Trophoblast cell (in vitro differentiated cells and primary cell): ENCODE data around the gene GPSM1.
"Not testable (repeated sequence)": the region's sequence is repeated elsewhere in the genome, so short reads cannot be mapped to it uniquely, and the experiment has no call there.

Source experiments
- DNase-seq, 2 donors: peaks; one replicate each; pipeline ENCODE4 v3.0.0-alpha.2; 2016
- H2AFZ ChIP-seq: 2 replicates; pipeline ENCODE4 v1.6.1; 2013; ENCODE audit warnings: low read length, moderate library complexity, mild to moderate bottlenecking; ENCODE audit not compliant: insufficient read depth, poor library complexity
- H2AK5ac ChIP-seq: 2 replicates; pipeline ENCODE4 v1.6.1; 2013; ENCODE audit warnings: mild to moderate bottlenecking, low read length
- H2BK120ac ChIP-seq: 2 replicates; pipeline ENCODE4 v1.6.1; 2013; ENCODE audit warnings: low read length, mild to moderate bottlenecking, moderate library complexity; ENCODE audit not compliant: insufficient read depth, poor library complexity
- H2BK12ac ChIP-seq: 2 replicates; pipeline ENCODE4 v1.6.1; 2013; ENCODE audit warnings: mild to moderate bottlenecking, low read length, moderate library complexity
- H2BK5ac ChIP-seq: 2 replicates; pipeline ENCODE4 v1.6.1; 2013; ENCODE audit warnings: low read length, low read depth, moderate library complexity, mild to moderate bottlenecking; ENCODE audit not compliant: poor library complexity
- H3K14ac ChIP-seq: 2 replicates; pipeline ENCODE4 v1.6.1; 2013; ENCODE audit warnings: mild to moderate bottlenecking, low read length
- H3K18ac ChIP-seq: 2 replicates; pipeline ENCODE4 v1.6.1; 2013; ENCODE audit warnings: mild to moderate bottlenecking, low read length
- H3K23ac ChIP-seq: 2 replicates; pipeline ENCODE4 v1.6.1; 2013; ENCODE audit warnings: low read length
- H3K27ac ChIP-seq: 2 replicates; pipeline ENCODE4 v1.5.1; 2013; ENCODE audit warnings: low read depth, mild to moderate bottlenecking, inconsistent platforms, low read length, moderate library complexity
- H3K27me3 ChIP-seq: 2 replicates; pipeline ENCODE4 v1.6.1; 2013; ENCODE audit warnings: inconsistent platforms, mild to moderate bottlenecking, low read length, moderate library complexity; ENCODE audit not compliant: insufficient read depth
- H3K36me3 ChIP-seq, 2 experiments: 1 replicate in 1 of 2; 2 replicates in 1 of 2; pipeline ENCODE4 v1.6.1; 2013; ENCODE audit warnings: low read length in 2 of 2, mild to moderate bottlenecking in 2 of 2, moderate library complexity in 1 of 2; ENCODE audit not compliant: insufficient read depth in 2 of 2, control insufficient read depth in 1 of 2
- H3K4ac ChIP-seq: 2 replicates; pipeline ENCODE4 v1.6.1; 2013; ENCODE audit warnings: low read depth, mild to moderate bottlenecking, low read length, moderate library complexity
- H3K4me1 ChIP-seq, 2 experiments: 1 replicate in 1 of 2; 2 replicates in 1 of 2; pipeline ENCODE4 v1.6.1; 2013; ENCODE audit warnings: low read length in 2 of 2, mild to moderate bottlenecking in 2 of 2, moderate library complexity in 1 of 2; ENCODE audit not compliant: insufficient read depth in 2 of 2, control insufficient read depth in 1 of 2
- H3K4me2 ChIP-seq: 2 replicates; pipeline ENCODE4 v1.6.1; 2013; ENCODE audit warnings: inconsistent platforms, mild to moderate bottlenecking, low read length, moderate library complexity
- H3K4me3 ChIP-seq: 2 replicates; pipeline ENCODE4 v1.5.1; 2013; ENCODE audit warnings: mild to moderate bottlenecking, low read depth, low read length, inconsistent platforms
- H3K79me1 ChIP-seq: one replicate; pipeline ENCODE4 v1.6.1; 2013; ENCODE audit warnings: low read length
- H3K79me2 ChIP-seq: 2 replicates; pipeline ENCODE4 v1.6.1; 2013; ENCODE audit warnings: low read length, mild to moderate bottlenecking; ENCODE audit not compliant: control insufficient read depth, insufficient read depth, poor library complexity
- H3K9ac ChIP-seq: 2 replicates; pipeline ENCODE4 v1.6.1; 2013; ENCODE audit warnings: mild to moderate bottlenecking, low read length
- H3K9me3 ChIP-seq: 2 replicates; pipeline ENCODE4 v1.6.1; 2013; ENCODE audit warnings: low read depth, mild to moderate bottlenecking, control low read depth, inconsistent platforms, low read length; ENCODE audit not compliant: insufficient read depth
- H4K12ac ChIP-seq: 2 replicates; pipeline ENCODE4 v1.6.1; 2013; ENCODE audit warnings: low read depth, mild to moderate bottlenecking, low read length, moderate library complexity
- H4K8ac ChIP-seq: 2 replicates; pipeline ENCODE4 v1.6.1; 2013; ENCODE audit warnings: low read depth, mild to moderate bottlenecking, low read length, moderate library complexity
- H4K91ac ChIP-seq: one replicate; pipeline ENCODE4 v1.6.1; 2013; ENCODE audit warnings: low read depth, mild to moderate bottlenecking, low read length, moderate library complexity
- WGBS: extraction: QIAGEN DNeasy Blood & Tissue Kit; methylation state at CpG from one replicate; pipeline ENCODE4 v1.1.7; 2013; ENCODE audit warnings: missing lambda C conversion rate; ENCODE audit not compliant: insufficient read length, insufficient coverage; ENCODE audit errors: extremely low coverage; 5-methylcytosine and 5-hydroxymethylcytosine counted together

Gene GPSM1

DNA sequence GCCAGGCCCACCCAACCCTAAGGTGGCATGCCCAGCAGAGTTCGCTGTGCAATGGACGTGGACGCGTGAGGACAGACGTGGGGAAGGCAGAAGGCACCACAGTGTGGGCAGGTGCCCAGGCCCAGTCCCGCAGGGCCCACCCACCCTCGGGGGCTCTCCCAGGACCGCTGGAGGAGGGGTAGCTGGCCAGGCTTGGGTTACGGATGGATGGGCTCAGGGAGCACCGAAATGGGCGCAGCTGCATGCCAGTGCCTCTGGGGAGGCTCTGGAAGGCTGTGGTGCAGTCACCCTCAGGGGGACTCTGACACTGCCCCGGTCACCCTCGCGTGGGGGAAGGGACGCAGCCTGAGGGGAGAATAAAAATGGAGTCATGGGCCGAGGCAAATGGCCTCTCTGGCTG lies 9.6 kb upstream of the GPSM1 start:
- no peak overlapping the region for H2AFZ ChIP-seq
- no peak overlapping the region for H2BK5ac ChIP-seq
- H3K27ac ChIP-seq, result no peak overlapping the region
- WGBS, result no CpG with 5 or more reads among the region's 16 CpGs
- no peaks in the 10 kb centered on the region for H3K79me2 ChIP-seq
- no peak overlapping the region for H4K8ac ChIP-seq
- peaks cover 1% of the 10 kb centered on the region for H3K79me1 ChIP-seq
- H3K4me1 ChIP-seq, result no peaks in the 10 kb centered on the region
- H2BK12ac ChIP-seq, result no peak overlapping the region
- H3K4ac ChIP-seq, result no peak overlapping the region
- DNase-seq, result no peak
- no peak overlapping the region for H3K14ac ChIP-seq
- H2AK5ac ChIP-seq, result no peak overlapping the region
- H3K4me3 ChIP-seq, result no peak overlapping the region
- no peak overlapping the region for H3K4me2 ChIP-seq
- H4K91ac ChIP-seq, result no peak overlapping the region
- peaks cover 16% of the 10 kb centered on the region for H3K9me3 ChIP-seq
- no peak overlapping the region for H3K23ac ChIP-seq
- no peak overlapping the region for H3K18ac ChIP-seq
- H2BK120ac ChIP-seq, result no peak overlapping the region
- H3K27me3 ChIP-seq, result no peaks in the 10 kb centered on the region
- no peak overlapping the region for H3K9ac ChIP-seq
- no peak overlapping the region for H4K12ac ChIP-seq
- no peaks in the 10 kb centered on the region for H3K36me3 ChIP-seq

DNA sequence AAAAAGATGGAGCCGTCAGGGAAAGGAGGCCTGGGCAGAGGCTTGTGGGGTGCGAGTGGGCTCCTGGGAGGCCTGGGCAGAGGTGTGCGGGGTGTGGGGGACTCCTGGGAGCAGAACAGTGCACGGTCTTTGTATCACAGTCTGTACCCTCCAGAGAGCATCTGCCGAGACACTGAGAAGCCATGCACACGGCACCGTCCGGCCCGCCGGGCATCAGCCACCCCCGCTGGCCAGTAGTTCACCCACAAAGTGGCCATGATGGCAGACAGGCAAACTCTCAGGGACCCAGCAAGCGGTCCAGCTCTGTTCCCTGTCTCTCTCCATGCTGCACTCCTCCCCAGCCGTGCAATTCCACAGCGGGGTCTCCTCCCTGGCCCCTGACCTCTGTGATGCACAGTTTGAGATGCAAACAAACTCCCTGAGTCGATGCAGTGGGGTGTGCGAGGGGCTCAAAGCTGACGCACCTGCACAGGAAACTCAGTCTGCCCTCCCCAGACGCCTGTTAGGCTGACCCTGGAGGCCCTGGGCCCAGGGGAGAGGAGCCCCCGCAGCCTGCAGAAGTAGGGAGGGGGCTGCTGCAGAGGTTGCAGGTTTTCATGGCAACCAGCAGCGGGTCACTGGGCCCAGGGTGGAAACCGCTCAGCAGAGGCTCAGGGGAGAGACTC lies 9.1 kb upstream of the GPSM1 start:
- no peak overlapping the region for H4K12ac ChIP-seq
- no peaks in the 10 kb centered on the region for H3K79me2 ChIP-seq
- no peak overlapping the region for H3K18ac ChIP-seq
- no peak overlapping the region for H2AK5ac ChIP-seq
- H3K23ac ChIP-seq, result no peak overlapping the region
- peaks cover 1% of the 10 kb centered on the region for H3K79me1 ChIP-seq
- H3K9me3 ChIP-seq, result peaks cover 16% of the 10 kb centered on the region
- H3K14ac ChIP-seq, result no peak overlapping the region
- H4K91ac ChIP-seq, result no peak overlapping the region
- no CpG with 5 or more reads among the region's 21 CpGs for WGBS
- H3K4me2 ChIP-seq, result no peak overlapping the region
- H4K8ac ChIP-seq, result no peak overlapping the region
- no peak overlapping the region for H2BK120ac ChIP-seq
- no peak overlapping the region for H3K27ac ChIP-seq
- H3K27me3 ChIP-seq, result no peaks in the 10 kb centered on the region
- no peak overlapping the region for H3K9ac ChIP-seq
- H3K4ac ChIP-seq, result no peak overlapping the region
- no peak overlapping the region for H2AFZ ChIP-seq
- H2BK5ac ChIP-seq, result no peak overlapping the region
- no peaks in the 10 kb centered on the region for H3K36me3 ChIP-seq
- no peak overlapping the region for H2BK12ac ChIP-seq
- DNase-seq, result no peak
- no peaks in the 10 kb centered on the region for H3K4me1 ChIP-seq
- H3K4me3 ChIP-seq, result no peak overlapping the region

DNA sequence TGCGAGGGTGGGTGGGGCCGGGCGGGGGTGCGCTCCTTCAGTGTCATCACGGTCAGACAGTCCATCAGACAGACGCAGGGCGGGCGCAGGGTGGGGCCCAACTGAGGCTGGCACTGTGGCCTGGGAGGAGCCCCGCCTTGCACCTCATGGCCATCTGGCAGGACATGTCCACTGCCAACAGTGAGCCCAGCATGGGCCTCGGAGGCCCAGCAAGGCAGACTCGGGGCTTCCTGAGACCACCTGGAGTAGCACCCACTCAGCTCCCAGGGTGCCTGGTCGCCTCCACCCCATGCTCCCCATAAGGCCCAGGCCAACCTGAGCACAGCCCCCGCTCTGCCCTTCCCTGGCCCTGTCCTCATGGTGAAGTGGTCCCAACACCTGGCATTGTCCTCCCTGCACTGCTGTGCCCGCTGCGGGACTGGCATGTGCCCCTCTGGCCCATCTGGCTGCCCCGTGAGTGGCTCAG lies 8.5 kb upstream of the GPSM1 start:
- H3K4me3 ChIP-seq, result no peak overlapping the region
- peaks cover 1% of the 10 kb centered on the region for H3K79me1 ChIP-seq
- H3K14ac ChIP-seq, result no peak overlapping the region
- no peak overlapping the region for H4K12ac ChIP-seq
- peaks cover 16% of the 10 kb centered on the region for H3K9me3 ChIP-seq
- whole genome bisulfite sequencing, result no CpG with 5 or more reads among the region's 16 CpGs
- H3K27ac ChIP-seq, result no peak overlapping the region
- no peak overlapping the region for H3K4me2 ChIP-seq
- H3K4ac ChIP-seq, result no peak overlapping the region
- no peak overlapping the region for H2BK12ac ChIP-seq
- H3K27me3 ChIP-seq, result no peaks in the 10 kb centered on the region
- no peak overlapping the region for H2BK120ac ChIP-seq
- H3K79me2 ChIP-seq, result no peaks in the 10 kb centered on the region
- H2AFZ ChIP-seq, result no peak overlapping the region
- H4K8ac ChIP-seq, result no peak overlapping the region
- no peak overlapping the region for H3K9ac ChIP-seq
- H3K18ac ChIP-seq, result no peak overlapping the region
- H3K36me3 ChIP-seq, result no peaks in the 10 kb centered on the region
- no peaks in the 10 kb centered on the region for H3K4me1 ChIP-seq
- no peak overlapping the region for H4K91ac ChIP-seq
- H2BK5ac ChIP-seq, result no peak overlapping the region
- no peak overlapping the region for H2AK5ac ChIP-seq
- no peak overlapping the region for H3K23ac ChIP-seq
- no peak for DNase-seq

DNA sequence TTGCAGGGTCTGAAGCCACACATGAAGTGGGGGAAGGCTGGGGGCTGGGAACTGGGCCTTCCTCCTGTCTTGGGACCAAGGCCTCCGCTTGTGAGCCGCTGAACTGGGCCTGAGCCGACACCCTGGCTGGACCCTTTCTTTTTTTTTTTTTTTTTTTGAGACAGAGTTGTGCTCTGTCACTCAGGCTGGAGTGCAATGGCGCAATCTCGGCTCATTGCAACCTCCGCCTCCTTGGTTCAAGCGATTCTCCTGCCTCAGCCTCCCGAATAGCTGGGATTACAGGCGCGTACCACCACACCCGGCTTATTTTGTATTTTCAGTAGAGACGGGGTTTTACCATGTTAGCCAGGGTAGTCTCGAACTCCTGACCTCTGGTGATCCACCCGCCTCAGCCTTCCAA lies 8.1 kb upstream of the GPSM1 start:
- not testable (repeated sequence) for H3K9ac ChIP-seq, H3K4me1 ChIP-seq, H2BK5ac ChIP-seq, H3K23ac ChIP-seq, H2BK12ac ChIP-seq, H4K91ac ChIP-seq, H3K14ac ChIP-seq, H3K4me3 ChIP-seq, H4K8ac ChIP-seq, H3K4me2 ChIP-seq, H2BK120ac ChIP-seq, H2AFZ ChIP-seq, H3K27ac ChIP-seq, DNase-seq, H3K36me3 ChIP-seq, H3K79me2 ChIP-seq, H4K12ac ChIP-seq, H3K27me3 ChIP-seq, H3K79me1 ChIP-seq, H3K4ac ChIP-seq, H3K18ac ChIP-seq, H2AK5ac ChIP-seq
- no CpG with 5 or more reads among the region's 14 CpGs for WGBS
- H3K9me3 ChIP-seq, result peaks cover 16% of the 10 kb centered on the region
